GM12872 (cell line): ENCODE results near the gene L3MBTL4.

Experiments
- TF ChIP-seq, protein P1 (sequence below): IDR thresholded peaks from 3 replicates; pipeline ENCODE4 v1.5.1; 2011; ENCODE audit warnings: low read depth, mild to moderate bottlenecking, low read length, moderate library complexity; ENCODE audit not compliant: insufficient read depth

L3MBTL4 gene

DNA sequence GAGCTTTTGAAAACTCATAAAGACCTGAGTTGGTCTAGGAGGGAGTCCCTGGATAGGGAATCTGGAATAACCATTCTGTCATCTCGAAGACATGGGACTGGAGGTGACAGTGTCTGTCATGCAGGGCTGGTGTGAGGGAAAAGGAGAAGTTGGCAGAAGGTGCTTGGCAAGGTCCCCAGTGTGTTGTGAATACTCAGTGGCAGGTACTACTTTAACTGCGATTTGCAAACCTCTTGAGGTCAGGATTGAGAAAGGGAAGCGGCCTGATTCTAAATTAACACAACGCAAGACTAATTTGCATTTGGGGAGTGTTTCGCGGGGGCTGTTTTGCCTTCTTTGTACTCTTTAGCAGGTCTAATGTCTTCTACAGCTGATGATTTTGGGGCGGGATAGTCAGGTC, 442.4 kb downstream of the L3MBTL4 start:
- TF ChIP-seq, protein P1, sequence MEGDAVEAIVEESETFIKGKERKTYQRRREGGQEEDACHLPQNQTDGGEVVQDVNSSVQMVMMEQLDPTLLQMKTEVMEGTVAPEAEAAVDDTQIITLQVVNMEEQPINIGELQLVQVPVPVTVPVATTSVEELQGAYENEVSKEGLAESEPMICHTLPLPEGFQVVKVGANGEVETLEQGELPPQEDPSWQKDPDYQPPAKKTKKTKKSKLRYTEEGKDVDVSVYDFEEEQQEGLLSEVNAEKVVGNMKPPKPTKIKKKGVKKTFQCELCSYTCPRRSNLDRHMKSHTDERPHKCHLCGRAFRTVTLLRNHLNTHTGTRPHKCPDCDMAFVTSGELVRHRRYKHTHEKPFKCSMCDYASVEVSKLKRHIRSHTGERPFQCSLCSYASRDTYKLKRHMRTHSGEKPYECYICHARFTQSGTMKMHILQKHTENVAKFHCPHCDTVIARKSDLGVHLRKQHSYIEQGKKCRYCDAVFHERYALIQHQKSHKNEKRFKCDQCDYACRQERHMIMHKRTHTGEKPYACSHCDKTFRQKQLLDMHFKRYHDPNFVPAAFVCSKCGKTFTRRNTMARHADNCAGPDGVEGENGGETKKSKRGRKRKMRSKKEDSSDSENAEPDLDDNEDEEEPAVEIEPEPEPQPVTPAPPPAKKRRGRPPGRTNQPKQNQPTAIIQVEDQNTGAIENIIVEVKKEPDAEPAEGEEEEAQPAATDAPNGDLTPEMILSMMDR, result no peak

DNA sequence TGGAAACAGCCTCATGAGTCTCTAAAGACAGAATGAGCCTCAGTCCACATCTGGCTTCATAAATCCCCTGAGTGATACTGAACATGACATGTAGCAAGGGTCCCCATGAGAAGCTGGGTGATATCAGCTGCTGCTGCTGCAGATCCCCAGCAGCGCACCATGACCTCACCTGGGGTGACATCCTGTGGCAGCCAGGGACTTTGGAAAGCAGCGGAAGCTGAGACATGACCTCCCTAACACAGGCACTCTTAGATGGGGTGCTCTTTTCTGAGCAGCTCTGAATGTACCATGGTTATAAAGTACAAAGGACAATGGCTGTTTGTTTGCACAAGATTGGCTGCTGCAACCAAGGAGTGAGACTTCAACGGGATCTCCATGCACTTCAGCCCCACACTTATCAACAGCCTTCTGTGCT, 444.7 kb downstream of the L3MBTL4 start:
- TF ChIP-seq, protein P1, result no peak

DNA sequence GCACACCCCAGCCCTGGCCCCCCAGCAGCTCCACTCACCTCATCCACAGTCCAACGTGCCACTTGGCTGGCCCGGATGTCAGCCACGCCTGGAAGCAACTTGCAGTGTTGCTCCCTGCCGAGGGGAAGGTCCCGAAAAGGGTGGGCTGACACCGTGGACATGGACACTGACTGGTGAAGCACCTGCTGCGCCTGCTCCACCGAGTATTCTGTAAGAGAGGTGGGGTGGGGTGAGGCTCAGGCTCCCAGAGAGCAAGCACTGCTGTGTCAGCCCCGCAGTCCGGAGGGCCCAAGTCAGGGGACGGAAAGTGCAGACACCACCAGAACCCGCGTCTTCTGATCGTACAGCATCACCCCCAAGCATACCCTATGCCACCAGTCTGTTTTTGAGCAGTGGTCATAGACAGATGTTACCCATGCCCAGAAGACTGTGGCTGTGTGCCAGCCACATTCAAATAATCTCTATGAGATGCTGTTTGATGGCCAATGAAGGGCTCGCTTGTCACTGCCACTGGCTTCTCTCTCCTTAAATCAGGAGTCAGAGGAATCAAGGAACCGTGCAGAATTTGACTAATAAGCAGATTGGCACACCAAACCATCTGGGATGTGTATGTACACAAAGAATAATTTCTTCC, 445.2 kb downstream of the L3MBTL4 start:
- TF ChIP-seq, protein P1, result no peak

DNA sequence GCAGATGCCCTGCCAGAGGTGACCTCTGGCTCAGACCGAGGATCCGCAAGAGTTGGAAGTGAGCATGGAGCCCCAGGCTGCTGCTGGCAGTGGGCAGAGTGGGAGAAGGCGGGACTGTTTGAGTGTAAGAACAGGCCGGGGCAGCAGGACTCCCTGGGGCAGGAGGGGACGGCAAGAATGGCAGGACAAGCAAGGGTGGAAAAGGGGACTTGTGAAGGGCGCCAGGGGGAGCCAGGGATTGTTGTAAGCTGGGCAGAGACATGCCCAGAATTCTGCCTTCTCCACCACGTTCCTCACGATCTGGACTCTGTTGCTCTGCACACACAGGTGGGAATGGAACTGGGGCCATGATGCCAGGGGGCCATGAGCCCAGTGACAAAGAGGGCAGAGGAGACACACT, 447.0 kb downstream of the L3MBTL4 start:
- TF ChIP-seq, protein P1, result no peak

DNA sequence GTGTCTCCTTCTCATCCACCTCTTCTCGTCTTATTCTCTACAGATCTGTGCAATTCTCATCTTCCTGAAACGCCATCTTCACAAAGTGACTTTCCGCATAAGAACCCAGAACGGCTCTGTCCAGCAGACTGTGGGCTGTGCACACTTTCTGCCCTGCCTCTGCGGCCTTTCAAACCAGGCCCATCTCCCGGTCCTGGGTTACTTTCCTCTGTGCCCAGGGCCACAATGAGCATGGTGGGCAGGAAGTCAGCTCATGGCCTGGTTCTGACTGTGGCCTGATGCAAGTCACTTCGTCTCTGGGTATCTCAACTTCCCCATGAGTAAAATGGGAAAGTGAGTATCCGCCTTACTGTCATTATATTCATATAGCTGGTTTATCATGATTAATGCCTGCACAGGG, 447.7 kb downstream of the L3MBTL4 start:
- TF ChIP-seq, protein P1, result no peak

DNA sequence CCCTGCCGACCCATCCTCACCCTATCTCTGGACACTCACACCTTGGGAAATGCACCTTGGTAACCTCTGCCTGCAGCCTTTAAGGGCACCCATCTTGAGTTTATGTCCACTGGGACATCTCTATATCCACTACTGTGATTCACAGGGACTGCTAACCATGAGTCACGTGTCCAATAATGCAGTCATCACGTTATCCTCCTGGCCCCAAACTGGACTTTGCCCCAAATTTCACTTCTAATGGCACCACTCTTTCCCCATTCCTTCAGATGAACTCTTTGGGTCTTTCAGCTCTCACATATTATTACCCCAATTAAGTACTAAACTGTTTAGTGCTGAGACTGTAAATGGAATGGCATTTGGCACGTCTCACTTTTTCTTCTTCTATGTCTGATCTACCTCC, 448.2 kb downstream of the L3MBTL4 start:
- TF ChIP-seq, protein P1, result no peak

DNA sequence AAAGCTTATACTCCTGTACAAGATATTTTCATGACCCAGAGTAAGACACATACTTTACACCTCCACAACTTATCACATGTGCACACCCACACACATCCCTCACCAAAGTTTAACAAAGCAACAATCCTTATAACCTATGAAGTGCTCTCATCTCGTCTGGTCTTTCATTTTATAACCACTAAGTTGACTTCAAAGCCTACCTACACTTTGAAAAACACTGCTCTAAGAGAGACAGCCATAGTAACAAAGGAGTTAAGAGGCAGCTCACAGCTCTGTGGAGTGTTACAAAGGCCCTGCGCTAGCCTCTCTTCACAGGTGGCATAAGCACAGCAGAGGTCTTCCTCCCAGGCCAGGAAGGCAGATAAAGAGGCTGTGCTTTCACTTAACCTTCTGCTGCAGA, 449.7 kb downstream of the L3MBTL4 start:
- TF ChIP-seq, protein P1, result no peak
